NCI-H1092 treated with DMSO at 0.1 percent for 48 hours (cell line): ENCODE data around the gene IFNL2.
"Not testable (repeated sequence)": the region's sequence is repeated elsewhere in the genome, so short reads cannot be mapped to it uniquely, and the experiment has no call there.

Experiments
- DNase-seq: peaks from one replicate; lab custom pipeline; 2025; lab: John Stamatoyannopoulos, UW

Gene IFNL2

GRCh38 chr19:39297931-39298634, 29.9 kb downstream of the IFNL2 start:
- DNase-seq = no peak

DNA sequence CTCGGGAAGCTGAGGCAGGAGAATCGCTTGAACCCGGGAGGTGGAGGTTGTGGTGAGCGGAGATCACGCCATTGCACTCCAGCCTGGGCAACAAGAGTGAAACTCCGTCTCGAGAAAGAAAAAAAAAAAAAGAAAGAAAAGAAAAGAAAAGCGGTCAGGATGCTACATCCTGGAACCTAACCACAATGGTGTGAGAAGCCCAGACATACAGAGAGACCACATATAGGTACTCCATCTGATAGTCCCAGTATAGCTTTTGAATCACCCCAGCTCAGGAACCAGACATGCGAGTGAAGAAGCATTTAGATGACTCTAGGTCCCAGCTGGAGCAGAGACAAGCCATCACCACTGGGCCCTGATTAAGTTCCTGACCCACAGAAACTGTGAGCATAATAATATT, 31.2 kb downstream of the IFNL2 start:
- no peak for DNase-seq

GRCh38 chr19:39299832-39300231, 31.6 kb downstream of the IFNL2 start:
- DNase-seq = no peak

GRCh38 chr19:39301021-39301420, 32.8 kb downstream of the IFNL2 start:
- no peak for DNase-seq

DNA sequence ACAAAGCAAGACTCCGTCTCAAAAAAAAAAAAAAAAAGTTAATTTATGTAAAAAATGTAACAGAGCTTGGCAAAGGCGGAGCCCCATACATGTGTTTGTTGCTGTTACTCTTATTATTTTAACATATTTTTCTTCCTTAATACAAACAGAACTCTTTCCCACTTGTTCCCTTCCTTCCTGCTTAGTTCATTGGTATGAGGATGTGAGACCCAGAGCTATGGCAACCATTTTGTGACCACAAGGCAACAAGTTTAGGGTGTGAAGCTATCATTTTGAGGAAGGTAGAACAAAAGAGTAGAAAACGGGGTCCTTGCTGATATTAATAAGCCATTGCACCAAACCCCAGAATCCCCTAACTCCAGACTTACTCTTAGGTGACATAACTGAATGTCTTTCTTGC, 33.4 kb downstream of the IFNL2 start:
- DNase-seq = no peak

GRCh38 chr19:39303373-39304184, 35.4 kb downstream of the IFNL2 start:
- no peak for DNase-seq

GRCh38 chr19:39304185-39304513, 36.0 kb downstream of the IFNL2 start:
- DNase-seq = no peak

- no peak for DNase-seq
These were observed 36.7 kb downstream of the IFNL2 start for GRCh38 chr19:39304701-39305571.

DNA sequence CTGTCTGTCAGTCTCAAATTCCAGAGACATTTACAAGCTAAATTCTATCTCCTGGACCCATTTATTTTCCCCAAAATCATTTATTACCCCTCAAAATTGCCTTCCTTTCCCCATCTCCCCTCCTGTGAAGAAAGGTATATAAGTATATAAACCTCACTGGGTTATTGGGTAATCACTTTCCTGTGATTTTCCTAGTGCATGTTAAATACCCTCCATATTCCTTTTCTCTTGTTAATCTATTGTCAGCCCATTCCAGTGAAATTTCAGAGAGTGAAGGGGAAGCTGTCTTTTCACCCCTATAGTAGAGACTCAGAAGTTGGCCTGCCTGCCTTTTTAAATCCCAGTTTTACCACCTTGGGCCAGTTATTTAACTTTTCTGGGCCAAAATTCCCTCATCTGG, 37.9 kb downstream of the IFNL2 start:
- no peak for DNase-seq

DNA sequence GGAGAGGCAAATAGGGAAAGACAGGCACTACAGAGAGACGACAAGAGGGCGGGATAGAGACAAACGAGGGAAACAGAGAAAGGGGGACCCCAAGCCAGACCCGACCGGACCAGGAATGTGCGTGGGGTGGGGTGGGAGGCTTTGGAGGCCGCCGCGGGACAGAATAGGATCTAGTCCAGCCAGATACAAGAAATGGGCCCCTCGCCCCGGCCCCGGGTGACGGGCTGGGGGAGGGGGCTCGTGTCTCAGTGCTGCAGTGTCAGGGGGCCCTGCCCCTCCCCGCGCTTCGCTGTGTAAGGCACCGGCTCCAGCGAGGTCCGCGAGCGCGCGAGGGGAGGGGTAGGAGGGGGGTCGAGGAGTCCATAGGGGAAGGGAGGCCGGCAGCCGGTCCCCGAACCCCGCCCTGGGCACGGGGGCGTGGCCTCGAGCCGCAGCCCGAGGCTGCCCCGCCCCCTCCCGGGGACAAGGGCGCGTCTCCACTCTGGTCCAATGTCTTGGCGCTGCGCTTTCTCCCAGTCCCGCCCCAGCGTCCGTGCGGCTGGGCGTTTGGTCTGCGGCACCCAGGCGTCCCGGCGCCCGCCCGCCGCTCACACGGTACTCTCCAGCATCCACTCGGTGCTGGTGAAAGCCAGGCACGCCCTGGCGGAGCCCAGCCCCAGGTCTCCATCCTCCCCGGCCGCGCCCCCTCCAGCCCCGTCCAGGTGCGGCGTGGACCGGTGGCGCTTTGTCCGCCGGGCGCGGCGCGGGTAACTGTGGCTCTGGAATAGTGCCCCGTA, 39.0 kb downstream of the IFNL2 start:
- no peak for DNase-seq

- no peak for DNase-seq
These were observed 39.8 kb downstream of the IFNL2 start for GRCh38 chr19:39307822-39308530.

- DNase-seq = no peak
These were observed 40.5 kb downstream of the IFNL2 start for GRCh38 chr19:39308531-39309304.

GRCh38 chr19:39309305-39309670, 41.1 kb downstream of the IFNL2 start:
- not testable (repeated sequence) for DNase-seq

- no peak for DNase-seq
These were observed 42.5 kb downstream of the IFNL2 start for GRCh38 chr19:39310558-39311311.

DNA sequence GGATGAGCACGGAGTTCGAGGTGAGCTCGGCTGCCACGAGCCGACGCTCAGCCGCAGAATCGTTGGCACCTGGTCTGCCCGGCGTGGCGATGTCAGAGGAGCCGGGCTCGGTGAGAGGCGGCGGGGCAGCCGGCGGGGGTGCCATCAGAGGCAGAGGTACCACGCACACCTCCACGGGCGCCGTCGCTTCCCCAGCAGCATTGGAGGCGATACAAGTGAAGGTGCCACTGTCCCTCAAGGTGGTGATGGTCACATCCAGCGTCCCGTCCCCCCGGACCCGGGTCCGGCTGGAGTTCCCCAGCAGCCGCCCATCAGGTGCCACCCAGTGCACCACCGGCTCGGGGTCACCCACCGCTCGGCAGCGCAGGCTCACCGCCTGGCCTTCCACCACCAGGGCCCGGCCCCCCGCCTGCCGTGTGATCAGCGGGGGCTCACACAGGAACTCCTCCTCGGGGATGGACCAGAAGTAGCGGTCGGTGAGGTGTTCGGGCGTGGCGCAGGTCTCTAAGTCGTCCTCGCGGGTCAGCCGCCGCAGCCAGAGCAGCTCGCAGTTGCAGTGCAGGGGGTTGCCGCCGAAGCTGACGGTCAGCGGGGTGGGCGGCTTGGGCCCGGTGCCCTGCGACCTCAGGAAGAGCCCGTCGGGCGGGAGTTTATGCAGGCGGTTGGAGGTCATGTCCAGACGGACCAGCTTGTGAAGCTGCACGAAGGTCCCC, 46.0 kb downstream of the IFNL2 start:
- DNase-seq = no peak

GRCh38 chr19:39315933-39316332, 47.7 kb downstream of the IFNL2 start:
- no peak for DNase-seq

- DNase-seq = no peak
These were observed 48.6 kb downstream of the IFNL2 start for GRCh38 chr19:39316627-39317321.

DNA sequence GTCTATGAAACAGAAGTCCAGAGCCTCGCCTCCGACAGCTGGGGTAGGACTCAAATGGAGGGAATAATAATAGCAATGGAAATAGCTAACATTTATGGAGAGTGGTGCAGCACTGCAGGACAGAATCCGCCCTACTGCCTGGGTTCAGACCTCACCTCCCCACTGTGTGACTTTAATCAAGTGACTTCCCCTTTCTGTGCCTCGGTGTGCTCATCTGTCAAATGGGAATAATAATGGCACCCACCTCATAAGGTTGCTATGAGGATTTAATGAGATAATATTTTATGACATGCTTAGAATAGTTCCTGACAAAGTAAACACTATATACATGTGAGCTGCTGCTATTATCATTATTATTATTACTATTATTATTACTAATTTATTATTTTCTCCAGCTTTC, 49.3 kb downstream of the IFNL2 start:
- DNase-seq = no peak

- DNase-seq = no peak
These were observed 49.9 kb downstream of the IFNL2 start for GRCh38 chr19:39318071-39318470.
